GM18498 (cell line): ENCODE results near the gene NDUFS6.
A peak's percentile ranks its signal among the peaks of the same experiment; 100 is the strongest.
"Not testable (repeated sequence)": the region's sequence is repeated elsewhere in the genome, so short reads cannot be mapped to it uniquely, and the experiment has no call there.

Experiments used
- ATAC-seq: cut with Tn5 transposase; IDR thresholded peaks from one replicate; pipeline ENCODE4 v1.9.1; 2021; ENCODE audit warnings: mild to moderate bottlenecking, moderate library complexity; ENCODE audit not compliant: unreplicated experiment

The NDUFS6 gene

GRCh38 chr5:1781726-1782384 is 19.4 kb upstream of the NDUFS6 start:
- ATAC-seq, result no peak

GRCh38 chr5:1782385-1783215 is 18.6 kb upstream of the NDUFS6 start:
- ATAC-seq, result peak; percentile 8

GRCh38 chr5:1783216-1783554 is 18.0 kb upstream of the NDUFS6 start:
- ATAC-seq, result peak; percentile 82

- ATAC-seq, result no peak
Measured at GRCh38 chr5:1784197-1785050, 16.8 kb upstream of the NDUFS6 start.

- ATAC-seq, result no peak
Measured at GRCh38 chr5:1785062-1785461, 16.1 kb upstream of the NDUFS6 start.

GRCh38 chr5:1785984-1786383 is 15.2 kb upstream of the NDUFS6 start:
- no peak for ATAC-seq

GRCh38 chr5:1786621-1787471 is 14.4 kb upstream of the NDUFS6 start:
- no peak for ATAC-seq

GRCh38 chr5:1787472-1788047 is 13.6 kb upstream of the NDUFS6 start:
- no peak for ATAC-seq

- no peak for ATAC-seq
Measured at GRCh38 chr5:1788200-1788599, 13.0 kb upstream of the NDUFS6 start.

GRCh38 chr5:1788828-1789227 is 12.4 kb upstream of the NDUFS6 start:
- ATAC-seq, result no peak

- not testable (repeated sequence) for ATAC-seq
Measured at GRCh38 chr5:1789438-1789833, 11.8 kb upstream of the NDUFS6 start.

- no peak for ATAC-seq
Measured at GRCh38 chr5:1789834-1790471, 11.3 kb upstream of the NDUFS6 start.

GRCh38 chr5:1791176-1791575 is 10.0 kb upstream of the NDUFS6 start:
- no peak for ATAC-seq

GRCh38 chr5:1792842-1793266 is 8.4 kb upstream of the NDUFS6 start:
- peak; percentile 97 for ATAC-seq

GRCh38 chr5:1793301-1793740 is 7.9 kb upstream of the NDUFS6 start:
- ATAC-seq, result no peak

- ATAC-seq, result no peak
Measured at GRCh38 chr5:1793966-1794900, 7.0 kb upstream of the NDUFS6 start.

- no peak for ATAC-seq
Measured at GRCh38 chr5:1794901-1795290, 6.3 kb upstream of the NDUFS6 start.

GRCh38 chr5:1795506-1795905 is 5.7 kb upstream of the NDUFS6 start:
- ATAC-seq, result no peak

- no peak for ATAC-seq
Measured at GRCh38 chr5:1795931-1796330, 5.3 kb upstream of the NDUFS6 start.
